ENCODE results near the gene TBC1D22A.

- TF ChIP-seq CTCF (IDR thresholded peaks at IDR 0.05) (no peak), POLR2A (IDR thresholded peaks at IDR 0.05) (no peak)
Measured at GRCh38 chr22:46809153-46809885, 46.9 kb downstream of the TBC1D22A start.
